Dermis blood vessel endothelial cell (primary cell): ENCODE data around the gene PBX3. TPM values are rescaled to one million over a fixed set of nuclear protein-coding genes. Genes with fewer than 3 reads are reported as not detected.

Source experiments
- DNase-seq: peaks from one replicate; pipeline ENCODE4 v3.0.0; 2010
- total RNA-seq: library from RNA; depleted of rRNA; stranded (reverse); fragments of >200 nt; gene quantifications from 2 replicates; pipeline ENCODE4 v1.2.3, GENCODE V29; 2014

PBX3 gene
- 10.2 and 12.3 TPM in 2 replicates for total RNA-seq

DNA sequence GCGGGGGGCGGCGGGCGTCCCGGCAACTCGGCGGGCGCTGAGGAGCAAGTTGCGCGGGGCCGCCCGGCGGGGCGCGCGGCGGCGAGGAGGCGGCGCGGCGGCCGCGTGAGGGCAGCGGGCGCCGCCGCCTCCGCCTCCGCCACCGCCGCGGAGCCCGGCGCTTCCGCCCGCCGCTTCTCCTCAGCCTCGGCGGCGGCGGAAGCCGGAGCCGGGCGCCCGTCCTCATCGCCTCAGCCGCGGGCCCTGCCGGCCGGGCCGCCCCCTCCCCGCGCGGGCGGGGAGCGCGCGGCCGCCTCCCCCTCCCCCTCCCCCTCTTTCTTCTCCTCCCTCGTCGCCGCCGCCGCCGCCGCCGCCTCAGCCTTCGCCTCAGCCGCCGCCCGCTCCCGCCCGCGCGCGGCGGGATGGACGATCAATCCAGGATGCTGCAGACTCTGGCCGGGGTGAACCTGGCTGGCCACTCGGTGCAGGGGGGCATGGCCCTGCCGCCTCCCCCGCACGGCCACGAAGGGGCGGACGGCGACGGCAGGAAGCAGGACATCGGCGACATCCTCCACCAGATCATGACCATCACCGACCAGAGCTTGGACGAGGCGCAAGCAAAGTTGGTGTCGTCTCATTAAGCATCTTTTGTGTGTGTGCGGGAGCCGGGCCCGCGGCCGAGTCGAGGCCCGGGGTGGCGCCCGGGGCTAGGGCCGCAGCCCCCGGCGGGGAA is at the start of gene PBX3:
Gene PBX3 (plus strand): TSS at position 321 of the 712 bp plus-strand sequence.
- DNase-seq = peak; percentile 56

DNA sequence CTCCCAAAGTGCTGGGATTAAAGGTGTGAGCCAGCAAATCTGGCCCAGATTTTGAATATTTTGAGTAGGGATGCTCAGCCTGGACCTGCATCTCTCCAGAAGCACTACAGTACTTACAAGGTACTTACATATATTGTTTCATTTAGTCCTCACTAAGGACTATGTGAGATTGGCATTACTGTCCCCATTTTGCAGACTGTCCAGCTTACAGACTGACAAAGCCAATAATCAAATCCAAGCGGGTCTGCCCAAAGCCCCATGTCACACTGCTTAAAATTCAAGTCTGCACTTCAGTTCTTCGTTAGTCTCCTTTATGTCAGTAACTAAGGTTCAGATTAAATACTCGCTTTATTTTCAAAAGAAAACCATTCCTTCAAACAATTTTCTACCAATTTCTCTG is 47.3 kb upstream of the PBX3 start:
- DNase-seq = no peak

DNA sequence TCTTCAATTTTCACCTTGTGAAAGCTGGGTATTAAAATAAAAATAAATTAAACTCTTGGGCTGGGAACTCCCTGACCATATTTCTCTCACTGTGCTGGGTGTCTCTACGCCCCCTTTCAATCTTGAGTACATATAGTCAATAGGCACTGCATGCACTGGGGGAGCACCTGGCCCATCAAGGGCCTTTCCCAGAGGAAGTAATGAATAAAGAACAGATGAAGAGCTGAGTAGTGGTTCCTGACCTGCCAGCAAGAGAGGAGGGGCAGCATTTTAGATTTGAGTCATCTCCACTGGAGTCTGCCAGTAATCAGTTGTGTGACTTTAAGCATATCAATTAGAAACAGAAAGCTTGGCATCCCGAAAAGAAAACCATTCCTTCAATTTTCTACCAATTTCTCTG is 46.4 kb upstream of the PBX3 start:
- DNase-seq = peak; percentile 33

DNA sequence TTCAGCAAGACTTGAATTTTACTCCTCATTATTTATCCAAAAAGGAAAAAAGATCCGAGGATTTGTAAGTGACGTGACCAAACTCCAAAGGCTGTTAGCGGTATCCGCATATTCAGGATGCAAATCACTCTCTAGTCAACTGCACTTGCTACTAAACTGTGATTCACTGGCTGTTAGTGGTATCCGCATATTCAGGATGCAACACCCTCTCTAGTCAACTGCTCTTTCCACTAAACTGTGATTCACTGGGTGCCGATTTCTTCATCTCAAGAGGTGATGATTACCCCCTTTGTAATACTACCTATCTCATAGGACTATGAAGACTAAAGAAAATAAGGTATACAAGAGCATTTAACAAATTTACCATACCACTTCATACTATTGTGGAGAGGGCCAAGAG is 45.8 kb upstream of the PBX3 start:
- peak; percentile 63 for DNase-seq

DNA sequence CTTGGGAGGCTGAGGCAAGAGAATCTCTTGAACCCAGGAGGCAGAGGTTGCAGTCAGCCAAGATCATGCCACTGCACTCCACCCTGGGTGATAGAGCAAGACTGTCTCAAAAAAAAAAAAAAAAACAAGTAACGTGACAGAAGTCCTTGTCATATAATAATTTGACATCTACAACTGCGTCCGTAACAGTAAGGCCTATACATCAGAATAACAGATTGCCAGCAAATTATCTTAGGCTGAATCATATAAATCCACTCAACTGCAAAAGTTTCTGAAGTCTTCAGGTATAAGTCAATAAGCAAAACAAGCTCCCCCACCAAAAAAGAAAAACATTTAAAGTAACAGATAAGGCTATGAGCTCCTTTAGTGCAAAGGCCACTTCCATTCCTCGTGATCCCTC is 43.5 kb upstream of the PBX3 start:
- DNase-seq = no peak

DNA sequence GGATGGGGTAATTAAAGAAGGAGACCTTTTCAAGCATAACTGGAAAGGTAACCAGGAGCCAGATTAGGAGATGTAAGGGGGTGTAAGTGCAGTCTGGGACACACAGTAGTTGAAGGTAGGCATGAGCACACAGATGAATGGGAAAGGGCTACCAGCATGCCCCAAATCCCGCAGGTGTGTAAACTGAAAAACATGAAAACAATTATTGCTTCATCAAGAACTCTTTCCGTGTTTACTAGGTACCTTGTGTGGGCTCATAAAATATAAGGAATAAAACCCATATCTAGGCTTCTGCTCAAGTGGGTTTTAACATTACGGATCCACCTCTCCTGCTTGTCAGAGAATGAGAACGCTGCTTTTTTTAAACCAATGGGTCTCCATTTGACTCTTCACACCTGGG is 41.3 kb upstream of the PBX3 start:
- DNase-seq = no peak

DNA sequence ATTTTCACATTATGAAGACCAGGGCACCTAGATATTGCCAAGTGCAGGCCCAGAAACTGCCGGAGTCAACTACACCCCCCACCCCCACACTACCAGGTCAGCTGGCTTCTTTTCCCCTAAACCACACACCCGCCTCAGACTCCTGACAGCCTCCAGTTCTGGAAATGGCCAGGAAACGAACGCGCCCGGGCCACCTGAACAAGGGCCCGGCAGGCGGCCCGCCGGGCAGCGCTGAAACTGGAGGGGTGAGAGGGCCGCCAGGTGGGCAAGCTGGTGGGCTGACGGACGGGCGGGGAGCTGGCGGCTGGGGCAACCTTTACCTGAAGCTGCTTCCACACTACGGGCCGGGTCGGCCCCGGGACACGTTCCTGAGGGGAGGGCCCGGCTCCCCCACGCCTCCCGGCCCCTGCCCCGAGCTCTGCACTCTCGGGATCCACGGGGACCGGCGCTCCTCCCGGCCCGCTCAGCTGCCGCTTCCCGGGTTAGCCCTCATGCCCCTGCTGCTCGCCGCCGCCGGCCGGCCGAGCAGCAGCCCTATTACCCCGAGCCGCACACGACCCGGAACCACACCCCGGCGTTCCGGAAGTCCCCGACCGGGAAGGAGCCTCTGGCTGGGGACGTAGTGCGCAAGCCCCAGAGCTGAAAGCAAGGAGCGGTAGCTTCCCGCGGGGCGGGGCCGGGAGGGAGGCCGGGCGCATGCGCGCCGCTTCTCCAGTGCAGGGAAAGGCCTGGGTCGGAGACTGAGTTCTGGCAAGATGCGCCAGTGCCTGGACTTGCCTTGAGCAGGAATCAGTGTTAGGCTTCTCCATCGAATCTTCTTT is 40.3 kb upstream of the PBX3 start, which contains the start of gene MAPKAP1:
Gene MAPKAP1 (minus strand): TSS at position 558 of the 821 bp plus-strand sequence. CDS start 34,634 bp downstream, outside the sequence.
- DNase-seq = peak; percentile 96

DNA sequence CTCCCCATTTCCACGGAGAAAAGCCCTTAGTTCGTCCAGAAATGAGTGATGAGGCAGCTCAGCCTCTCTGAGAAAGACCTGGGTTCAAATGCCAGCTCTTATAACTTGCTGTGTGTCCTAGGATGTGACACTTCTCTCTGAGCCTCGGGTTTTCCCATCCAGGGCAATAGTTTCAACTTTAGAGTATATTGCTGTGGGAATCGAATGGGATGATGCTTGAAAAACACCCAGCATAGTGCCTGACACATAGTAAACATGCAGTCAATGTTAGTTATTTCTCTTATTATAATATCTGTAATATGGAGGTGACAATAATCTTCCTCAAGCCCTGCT is 39.7 kb upstream of the PBX3 start:
- DNase-seq = no peak

DNA sequence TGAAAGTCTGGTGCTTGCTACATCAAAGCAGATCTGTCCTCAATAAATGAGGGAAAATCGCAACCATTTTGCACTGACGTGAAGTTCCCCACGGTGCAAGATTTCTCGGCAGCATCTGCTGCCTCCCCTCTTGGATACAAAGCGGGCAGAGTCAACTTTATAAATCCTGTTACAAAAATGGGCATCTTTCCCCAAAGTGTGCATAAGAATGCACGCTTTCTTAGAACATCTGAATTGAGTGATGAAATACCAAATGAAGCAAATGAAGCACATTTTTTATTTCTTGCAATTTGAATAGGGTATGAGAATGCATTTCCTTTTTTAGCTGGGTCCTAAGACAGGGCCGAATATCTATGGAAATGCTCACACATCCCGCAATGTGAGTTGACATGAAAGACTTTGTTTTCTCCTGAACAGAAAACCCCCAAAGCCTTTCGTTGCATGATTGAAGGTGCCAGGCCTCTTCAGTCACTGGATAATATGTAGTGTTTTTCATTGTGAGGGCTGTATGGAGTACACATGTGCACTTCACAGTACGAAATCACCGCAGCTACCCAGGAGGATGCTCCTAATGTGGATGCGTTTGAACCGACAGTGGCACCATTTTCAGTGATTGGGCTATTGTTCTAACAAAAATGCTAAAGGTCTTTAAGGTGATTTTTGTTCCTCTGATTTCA is 20.6 kb upstream of the PBX3 start:
- no peak for DNase-seq

DNA sequence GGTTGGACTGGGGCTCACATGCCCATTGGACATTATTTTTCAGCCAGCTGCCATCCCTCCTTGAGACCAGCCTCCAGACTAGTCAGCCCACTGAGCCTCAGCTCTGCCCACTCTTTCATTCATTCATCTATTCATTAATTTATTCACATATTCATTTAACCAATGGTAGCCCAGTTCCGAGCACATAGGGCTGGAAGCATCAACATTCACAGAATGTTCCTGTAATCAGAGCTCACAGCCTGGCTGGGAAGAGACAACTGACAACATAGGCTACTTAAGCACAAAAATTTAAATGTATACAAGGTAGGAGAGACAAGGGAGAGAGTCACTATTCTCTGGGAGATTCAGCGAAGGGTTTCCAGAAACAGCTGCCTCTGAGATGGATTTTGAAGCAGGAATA is 17.0 kb upstream of the PBX3 start:
- DNase-seq = no peak

DNA sequence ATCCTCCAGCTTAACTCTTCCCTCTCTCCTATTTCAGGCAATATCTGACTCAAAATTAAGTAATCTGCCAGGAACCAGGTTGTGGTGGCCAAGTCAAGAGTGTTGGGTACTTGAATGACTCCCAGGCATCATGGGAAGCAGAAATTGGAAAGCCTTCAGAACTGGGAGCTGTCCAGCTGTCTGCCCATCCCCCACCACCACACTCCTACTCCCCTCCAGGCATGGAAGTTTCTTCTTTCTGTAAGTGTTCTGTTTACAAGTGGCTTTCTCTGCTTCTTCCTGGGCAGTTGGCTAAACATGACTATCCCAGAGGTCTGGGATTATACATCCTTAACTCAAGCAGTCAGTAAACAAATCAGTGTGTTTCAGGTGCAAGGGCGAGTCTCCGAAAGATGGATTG is 14.6 kb upstream of the PBX3 start:
- no peak for DNase-seq

DNA sequence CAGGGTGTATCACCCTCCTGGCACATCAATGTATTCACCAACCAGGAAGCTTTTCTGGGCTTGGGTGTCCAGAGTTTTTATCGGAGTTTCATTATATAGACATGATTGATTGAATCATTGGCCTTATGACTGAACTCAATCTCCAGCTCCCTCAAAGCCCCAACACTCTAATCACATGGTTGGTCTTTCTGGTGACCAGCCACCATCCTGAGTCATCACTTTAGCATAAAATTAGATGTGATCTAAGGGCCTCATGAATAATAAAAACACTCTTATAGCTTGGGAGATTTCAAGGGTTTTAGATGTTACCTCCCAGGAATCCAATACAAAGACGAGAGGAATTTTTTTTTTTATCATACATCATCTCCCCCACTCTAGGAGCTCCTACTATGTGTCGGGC is 7.7 kb upstream of the PBX3 start:
- no peak for DNase-seq

DNA sequence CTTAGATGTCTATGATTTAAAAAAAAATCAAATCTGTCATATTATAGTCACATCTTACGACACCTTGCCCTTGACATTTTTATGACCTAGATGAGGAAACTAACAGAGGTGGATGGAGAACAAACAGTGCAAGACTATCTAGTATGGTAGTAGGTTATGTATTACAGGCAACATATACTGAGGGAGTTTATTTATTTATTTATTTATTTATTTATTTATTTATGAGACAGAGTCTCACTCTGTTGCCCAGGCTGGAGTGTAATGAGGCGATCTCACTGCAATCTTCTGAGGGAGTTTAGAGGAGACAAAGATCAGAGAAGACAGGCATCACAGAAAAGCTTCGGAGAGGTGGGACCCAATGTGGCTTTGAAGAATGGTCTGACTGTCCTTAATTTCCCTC is 4.5 kb upstream of the PBX3 start:
- no peak for DNase-seq

DNA sequence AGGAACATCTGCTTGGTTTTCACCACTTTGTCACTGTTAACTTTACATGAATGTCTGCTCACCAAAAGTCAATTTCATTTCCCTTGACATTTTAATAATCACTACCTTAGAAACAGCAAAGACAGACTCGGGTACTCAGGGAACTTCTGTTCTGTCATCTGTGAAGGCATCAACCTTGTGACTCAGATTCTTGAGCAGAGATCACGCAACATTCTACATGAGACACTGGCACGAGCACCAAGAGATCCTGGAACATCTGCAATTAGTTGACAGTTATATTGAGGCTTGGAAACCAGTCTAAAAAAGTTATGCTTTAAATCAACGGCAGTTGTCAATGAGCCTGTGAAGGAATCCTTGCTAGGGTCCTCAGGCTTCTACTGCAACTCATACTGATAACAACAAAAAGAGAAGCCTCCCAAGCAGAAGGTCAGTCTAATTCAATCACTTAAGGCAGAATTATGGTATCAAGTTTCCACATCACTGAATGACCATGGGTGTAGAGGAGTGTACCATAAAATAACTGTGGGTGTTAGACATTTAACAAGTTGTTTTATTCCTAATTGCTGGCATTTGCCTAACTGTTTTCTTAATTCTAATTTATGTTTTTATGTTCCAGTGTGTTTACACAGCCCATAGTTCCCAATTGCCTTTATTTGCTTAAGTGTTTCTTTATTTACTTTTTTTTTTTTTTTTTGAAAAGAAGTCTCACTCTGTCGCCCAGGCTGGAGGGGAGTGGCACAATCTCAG is 3.3 kb upstream of the PBX3 start:
- no peak for DNase-seq

DNA sequence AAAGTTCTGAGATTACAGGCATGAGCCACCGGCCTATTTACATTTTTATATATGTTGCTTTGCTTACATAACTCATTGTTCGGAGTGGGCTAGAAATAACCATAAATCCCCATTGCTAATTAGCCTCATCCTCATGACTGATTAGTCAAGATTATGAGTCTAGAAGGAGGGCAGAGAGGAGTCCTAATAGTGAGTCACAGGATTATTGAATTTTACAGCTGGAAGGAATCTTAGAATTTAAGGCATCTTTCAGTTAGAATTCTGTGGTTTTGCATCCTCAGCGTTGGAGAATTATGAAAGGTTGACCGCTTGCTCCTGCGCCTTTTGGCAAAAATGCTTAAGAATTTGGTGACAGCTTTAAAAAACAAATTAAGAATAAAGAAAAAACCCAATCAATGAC is 2.6 kb upstream of the PBX3 start:
- no peak for DNase-seq

DNA sequence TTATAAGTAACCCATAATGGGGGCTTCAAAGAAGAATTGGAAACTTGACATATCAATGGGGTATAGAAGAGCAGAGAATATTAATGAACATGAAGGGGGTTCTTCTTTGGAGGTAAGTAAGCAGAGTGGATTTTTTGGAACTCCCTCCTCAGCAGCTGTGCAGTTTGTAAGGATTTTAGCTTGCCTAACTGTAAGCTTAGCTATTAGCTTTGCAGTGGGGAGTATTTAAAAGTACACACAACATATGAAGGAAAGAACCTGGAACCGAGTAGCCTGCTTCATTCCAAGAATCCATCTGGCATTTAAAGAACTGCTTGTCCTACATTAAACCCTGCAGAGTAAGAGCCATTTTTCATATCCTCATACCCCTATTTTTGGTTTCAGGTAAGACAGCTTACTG is 2.2 kb upstream of the PBX3 start:
- no peak for DNase-seq

DNA sequence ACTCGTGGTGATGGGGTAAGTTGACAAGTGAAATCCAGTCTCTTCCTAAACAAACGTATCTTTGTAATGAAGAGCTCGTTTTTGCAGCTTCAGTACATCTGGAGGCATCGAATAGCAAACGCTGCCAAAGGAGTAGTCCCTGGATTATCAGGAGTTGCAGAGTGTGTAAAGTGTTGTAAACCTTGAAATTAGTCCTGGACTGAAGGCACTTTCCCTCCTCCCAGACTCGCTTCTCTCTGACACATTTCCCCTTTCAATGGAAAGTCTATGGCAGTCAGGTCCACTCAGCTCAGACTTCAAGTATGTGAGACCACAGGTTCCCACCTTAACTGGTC is 1.5 kb upstream of the PBX3 start:
- DNase-seq = no peak

DNA sequence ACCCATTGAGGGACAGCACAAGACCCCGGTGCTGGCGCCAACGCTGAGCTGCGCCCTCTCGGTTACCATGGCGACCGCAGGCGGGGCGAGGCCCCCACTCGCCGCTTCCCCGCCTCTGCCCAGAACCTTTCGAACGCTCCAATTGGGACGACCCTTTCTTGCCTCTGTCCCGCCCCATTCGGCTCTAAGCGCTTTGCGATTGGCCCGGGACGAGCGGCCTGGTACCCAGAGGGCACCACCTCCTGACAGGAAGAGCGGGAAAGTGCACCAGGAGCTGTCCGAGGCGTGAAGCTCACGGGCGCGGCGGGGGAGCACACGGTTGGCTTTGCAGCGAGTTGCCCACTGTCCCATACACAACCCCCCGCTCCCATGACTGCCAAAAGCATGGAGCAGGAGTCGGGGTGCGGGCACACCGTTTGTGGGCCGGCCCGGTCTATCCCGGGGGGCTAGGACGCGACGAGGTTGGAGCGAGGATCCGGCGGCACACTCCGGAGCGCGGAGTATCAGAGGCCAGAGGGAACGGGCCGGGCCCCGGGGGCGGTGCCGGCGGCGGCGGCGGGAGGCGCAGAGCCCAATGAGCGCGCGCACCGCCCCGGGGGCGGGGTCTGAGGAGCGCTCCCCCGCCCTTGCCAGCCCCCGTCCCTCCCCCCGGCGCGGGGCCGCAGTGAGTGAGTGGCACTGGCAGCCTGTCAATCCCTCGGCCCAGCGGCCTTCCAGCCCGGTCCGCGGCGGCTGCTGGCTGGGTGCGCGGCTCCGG is 978 bp upstream of the PBX3 start:
- peak; percentile 97 for DNase-seq

DNA sequence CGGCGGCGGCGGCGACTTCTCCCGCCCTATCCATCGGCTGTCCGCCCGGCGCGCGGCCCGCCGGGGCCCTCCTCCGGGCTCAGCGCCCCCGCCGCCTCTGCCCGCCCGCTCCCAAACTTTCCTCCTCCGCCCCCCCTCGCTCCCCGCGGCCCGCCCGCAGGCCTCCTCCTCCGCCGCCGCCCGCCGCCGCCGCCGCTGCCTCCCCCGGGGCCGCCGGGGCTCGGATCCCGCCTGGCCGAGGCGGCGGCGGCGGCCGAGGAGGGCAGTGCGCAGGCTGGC is 460 bp upstream of the PBX3 start:
- DNase-seq = no peak

DNA sequence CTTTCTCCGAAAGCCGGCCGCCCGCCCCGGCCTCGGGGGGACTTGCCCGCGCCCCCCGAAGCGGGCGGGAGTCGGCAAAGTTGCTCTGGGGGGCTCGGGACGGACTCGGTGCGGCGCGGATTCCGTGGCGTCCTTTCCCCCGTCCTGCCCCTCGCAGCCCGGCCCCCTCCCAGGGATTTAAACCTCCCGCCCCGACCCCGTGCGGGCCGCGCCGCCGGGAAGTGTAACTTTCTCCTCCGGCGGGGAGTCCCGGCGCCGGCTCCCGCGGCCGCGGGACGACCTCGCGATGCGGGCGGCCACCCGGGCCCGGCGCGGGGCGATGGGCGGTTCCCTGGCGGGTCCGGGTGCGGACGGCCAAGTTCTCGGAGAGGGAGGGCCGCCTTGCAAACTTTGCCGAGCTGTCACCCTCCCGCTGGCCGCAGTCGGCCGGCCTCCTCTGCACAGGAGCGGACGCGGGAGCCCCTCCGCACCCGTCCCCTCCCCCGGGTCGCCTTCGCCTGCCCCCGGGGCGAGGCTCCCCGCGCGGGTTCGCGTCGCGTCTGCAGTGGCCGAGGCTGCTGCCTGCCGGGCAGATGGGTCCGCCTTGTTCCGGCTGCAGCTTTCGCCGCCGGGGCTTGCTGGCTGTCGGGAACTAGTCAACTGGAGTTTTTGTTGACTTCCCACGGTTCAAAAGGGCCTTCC is 732 bp downstream of the PBX3 start:
- peak; percentile 51 for DNase-seq

DNA sequence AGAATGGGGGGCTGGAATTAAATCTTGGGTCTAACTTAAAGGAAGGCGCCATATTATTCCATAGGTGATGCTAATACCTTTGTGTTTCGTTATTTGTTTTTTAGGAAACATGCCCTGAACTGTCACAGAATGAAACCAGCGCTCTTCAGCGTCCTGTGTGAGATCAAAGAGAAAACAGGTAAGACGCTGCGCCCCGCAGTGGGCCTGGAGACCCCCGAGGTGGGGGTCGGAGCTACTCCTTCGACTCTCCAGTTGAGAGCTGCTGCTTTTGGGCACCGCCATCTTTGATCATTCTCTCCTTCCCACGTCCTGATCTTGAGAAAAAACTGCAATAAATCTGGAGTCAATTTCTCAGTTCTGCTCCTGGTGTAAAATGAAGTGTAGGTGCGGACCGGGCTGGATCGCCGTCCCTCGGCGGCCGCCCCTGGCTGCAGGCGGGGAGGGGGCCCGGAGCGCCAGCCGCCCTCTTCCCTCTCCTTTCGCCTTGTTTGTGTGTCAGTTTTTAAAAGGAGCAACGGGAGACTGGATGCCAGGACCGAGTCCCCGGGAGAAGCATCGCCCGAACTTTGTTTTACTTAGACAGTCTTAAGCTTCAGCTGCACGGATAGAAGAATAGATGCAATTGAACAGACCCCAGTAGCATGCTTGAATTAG is 1.4 kb downstream of the PBX3 start:
- DNase-seq = peak; percentile 38
